Measurements from ENCODE around the gene UBE2E2.

The UBE2E2 gene

DNA sequence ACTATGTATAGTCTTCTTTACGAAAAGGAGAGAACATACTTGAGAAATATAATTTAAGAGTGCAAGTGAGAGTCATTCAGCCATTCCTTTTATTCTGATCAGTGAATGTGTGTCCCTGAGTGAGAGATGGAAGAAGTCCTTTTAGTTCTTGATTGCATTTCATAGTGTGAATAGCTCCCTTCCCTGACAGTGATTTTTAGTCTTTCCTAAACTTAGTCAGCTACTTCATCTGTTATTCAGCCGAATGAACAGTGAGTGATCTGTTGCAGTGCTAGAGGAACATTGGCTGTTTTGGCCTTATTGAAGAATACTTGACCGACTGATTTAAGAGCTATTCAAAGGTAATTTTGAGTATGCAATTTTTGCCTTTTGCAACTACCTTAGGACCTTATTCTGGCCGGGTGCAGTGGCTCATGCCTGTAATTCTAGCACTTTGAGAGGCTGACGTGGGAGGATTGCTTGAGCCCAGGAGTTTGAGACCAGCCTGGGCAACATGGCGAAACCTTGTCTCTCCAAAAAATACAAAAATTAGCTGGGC, 45.5 kb downstream of the UBE2E2 start:
- TF ChIP-seq, protein P1, sequence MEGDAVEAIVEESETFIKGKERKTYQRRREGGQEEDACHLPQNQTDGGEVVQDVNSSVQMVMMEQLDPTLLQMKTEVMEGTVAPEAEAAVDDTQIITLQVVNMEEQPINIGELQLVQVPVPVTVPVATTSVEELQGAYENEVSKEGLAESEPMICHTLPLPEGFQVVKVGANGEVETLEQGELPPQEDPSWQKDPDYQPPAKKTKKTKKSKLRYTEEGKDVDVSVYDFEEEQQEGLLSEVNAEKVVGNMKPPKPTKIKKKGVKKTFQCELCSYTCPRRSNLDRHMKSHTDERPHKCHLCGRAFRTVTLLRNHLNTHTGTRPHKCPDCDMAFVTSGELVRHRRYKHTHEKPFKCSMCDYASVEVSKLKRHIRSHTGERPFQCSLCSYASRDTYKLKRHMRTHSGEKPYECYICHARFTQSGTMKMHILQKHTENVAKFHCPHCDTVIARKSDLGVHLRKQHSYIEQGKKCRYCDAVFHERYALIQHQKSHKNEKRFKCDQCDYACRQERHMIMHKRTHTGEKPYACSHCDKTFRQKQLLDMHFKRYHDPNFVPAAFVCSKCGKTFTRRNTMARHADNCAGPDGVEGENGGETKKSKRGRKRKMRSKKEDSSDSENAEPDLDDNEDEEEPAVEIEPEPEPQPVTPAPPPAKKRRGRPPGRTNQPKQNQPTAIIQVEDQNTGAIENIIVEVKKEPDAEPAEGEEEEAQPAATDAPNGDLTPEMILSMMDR (IDR thresholded peaks at IDR 0.05; ENCODE audit: insufficient read depth, low read length, poor library complexity, severe bottlenecking) = no peak

DNA sequence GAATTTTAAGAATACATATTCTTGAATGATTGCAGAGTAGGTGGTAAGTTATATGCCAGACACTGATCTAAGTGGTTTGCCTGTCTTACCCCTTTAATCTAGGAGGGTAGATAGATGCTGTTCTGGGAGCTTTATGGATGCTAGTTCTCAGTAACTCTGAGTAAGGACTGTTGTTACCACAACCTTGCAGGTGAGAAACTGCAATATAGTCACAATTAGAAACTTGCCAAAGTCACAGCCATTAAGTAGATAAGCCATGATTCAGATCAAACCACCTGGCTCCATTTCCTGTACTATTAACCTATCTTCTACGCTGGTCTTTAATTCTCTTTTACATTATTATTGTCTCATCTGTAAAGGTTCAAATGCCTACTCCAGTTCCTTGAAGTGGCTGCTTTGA, 46.8 kb downstream of the UBE2E2 start:
- Histone ChIP-seq H3K27me3 (replicated peaks; ENCODE audit: control insufficient read depth, insufficient read depth, low read length) (no peaks in the 10 kb centered on the region), H3K36me3 (ENCODE audit: control insufficient read depth, insufficient read depth, low read length) (no peaks in the 10 kb centered on the region), H3K4me3 (replicated peaks; ENCODE audit: low read depth, low read length) (no peak overlapping the region)
- TF ChIP-seq, protein P1 (IDR thresholded peaks at IDR 0.05; ENCODE audit: insufficient read depth, low read length, poor library complexity, severe bottlenecking) = no peak
- DNase-seq (ENCODE audit: extremely low read depth, insufficient read length) = no peak

More for the DNA sequence above, 45.5 kb downstream of the UBE2E2 start:
- Histone ChIP-seq H3K4me3 (replicated peaks; ENCODE audit: low read depth, low read length) (no peak overlapping the region), H3K27me3 (replicated peaks; ENCODE audit: control insufficient read depth, insufficient read depth, low read length) (no peaks in the 10 kb centered on the region), H3K36me3 (ENCODE audit: control insufficient read depth, insufficient read depth, low read length) (no peaks in the 10 kb centered on the region)
- no peak for DNase-seq (ENCODE audit: extremely low read depth, insufficient read length)

DNA sequence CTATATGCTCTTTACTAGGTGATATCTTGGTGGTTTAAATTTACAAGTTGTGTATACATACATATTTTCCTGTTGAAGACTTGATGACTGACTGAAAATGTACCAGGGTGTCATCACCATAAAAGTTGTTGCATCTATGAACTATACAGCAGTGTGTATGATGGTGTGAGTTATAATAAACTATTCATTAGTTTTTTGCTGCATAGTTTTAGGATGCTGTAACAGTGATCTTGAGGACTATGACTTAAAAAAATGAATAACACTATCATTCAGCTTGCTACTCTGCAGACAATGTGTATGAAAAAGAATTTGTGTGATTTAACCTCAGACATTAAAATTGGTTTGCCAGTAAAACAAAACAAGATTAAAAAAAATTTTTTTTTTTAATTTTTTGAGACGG, 49.0 kb downstream of the UBE2E2 start:
- no peak overlapping the region for H3K4me3 ChIP-seq (replicated peaks; ENCODE audit: low read depth, low read length)
- TF ChIP-seq, protein P1 (IDR thresholded peaks at IDR 0.05; ENCODE audit: insufficient read depth, low read length, poor library complexity, severe bottlenecking) = no peak
- no peaks in the 10 kb centered on the region for H3K36me3 ChIP-seq (ENCODE audit: control insufficient read depth, insufficient read depth, low read length)
- no peak for DNase-seq (ENCODE audit: extremely low read depth, insufficient read length)
- H3K27me3 ChIP-seq (replicated peaks; ENCODE audit: control insufficient read depth, insufficient read depth, low read length) = no peaks in the 10 kb centered on the region

DNA sequence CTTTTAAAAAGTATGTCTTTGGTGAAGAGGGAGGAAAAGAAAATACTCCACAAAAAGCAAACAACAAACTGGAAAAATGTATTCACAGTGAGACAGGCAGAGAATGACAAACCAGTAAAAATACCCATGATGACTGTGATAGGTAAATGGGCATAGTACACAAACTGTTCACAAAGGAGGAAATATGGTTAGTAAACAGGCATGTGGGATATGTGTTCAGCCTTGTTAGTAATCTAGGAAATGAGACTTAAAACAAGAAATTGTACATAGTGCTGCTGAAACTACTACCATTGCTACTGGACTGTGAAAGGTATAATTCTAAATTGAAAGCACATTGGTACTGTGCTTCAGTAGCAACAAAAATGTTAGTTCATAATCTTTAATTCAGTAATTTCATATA, 50.1 kb downstream of the UBE2E2 start:
- no peaks in the 10 kb centered on the region for H3K27me3 ChIP-seq (replicated peaks; ENCODE audit: control insufficient read depth, insufficient read depth, low read length)
- no peaks in the 10 kb centered on the region for H3K36me3 ChIP-seq (ENCODE audit: control insufficient read depth, insufficient read depth, low read length)
- H3K4me3 ChIP-seq (replicated peaks; ENCODE audit: low read depth, low read length) = no peak overlapping the region
- TF ChIP-seq, protein P1 (IDR thresholded peaks at IDR 0.05; ENCODE audit: insufficient read depth, low read length, poor library complexity, severe bottlenecking) = no peak
- no peak for DNase-seq (ENCODE audit: extremely low read depth, insufficient read length)

DNA sequence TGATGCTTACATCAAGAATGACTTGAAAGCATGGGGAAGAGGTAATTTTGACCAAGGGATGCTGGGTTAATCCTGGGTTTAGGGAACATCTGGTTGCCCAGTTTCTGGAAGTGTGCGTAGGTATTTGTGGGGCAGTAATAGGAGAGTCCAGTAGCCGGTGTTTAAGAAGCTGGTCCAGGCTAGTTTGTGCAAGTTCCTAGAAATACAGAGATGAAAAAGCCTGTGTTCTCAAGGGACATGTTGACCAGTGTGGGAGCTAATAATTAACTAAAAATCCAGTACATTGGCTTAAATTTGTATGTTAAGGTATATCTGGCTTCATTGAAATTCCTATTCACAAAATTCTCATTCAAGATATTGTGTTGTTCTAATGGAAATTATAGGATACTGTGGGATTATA, 51.2 kb downstream of the UBE2E2 start:
- DNase-seq (ENCODE audit: extremely low read depth, insufficient read length) = no peak
- Histone ChIP-seq H3K4me3 (replicated peaks; ENCODE audit: low read depth, low read length) (no peak overlapping the region), H3K36me3 (ENCODE audit: control insufficient read depth, insufficient read depth, low read length) (no peaks in the 10 kb centered on the region), H3K27me3 (replicated peaks; ENCODE audit: control insufficient read depth, insufficient read depth, low read length) (no peaks in the 10 kb centered on the region)
- TF ChIP-seq, protein P1 (IDR thresholded peaks at IDR 0.05; ENCODE audit: insufficient read depth, low read length, poor library complexity, severe bottlenecking) = no peak

DNA sequence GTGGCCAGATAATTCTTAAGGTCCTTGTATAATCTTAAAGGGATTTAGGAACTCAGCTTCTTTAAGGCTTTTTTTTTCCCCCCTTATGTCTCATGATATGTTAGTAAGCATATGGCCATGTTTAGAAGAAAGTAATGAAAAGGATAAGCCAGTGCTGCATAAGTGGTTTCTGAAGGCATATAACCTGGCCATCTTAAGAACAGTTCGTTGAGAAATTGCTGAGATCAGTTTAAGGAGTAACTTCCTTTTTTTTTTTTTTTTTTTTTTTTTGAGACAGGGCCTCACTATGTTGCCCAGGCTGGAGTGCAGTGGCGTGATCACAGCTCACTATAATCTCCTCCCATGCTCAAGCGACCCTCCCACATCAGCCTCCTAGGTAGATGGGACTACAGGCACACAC, 51.7 kb downstream of the UBE2E2 start:
- Histone ChIP-seq H3K36me3 (ENCODE audit: control insufficient read depth, insufficient read depth, low read length) (no peaks in the 10 kb centered on the region), H3K4me3 (replicated peaks; ENCODE audit: low read depth, low read length) (no peak overlapping the region), H3K27me3 (replicated peaks; ENCODE audit: control insufficient read depth, insufficient read depth, low read length) (no peaks in the 10 kb centered on the region)
- TF ChIP-seq, protein P1 (IDR thresholded peaks at IDR 0.05; ENCODE audit: insufficient read depth, low read length, poor library complexity, severe bottlenecking) = no peak
- DNase-seq (ENCODE audit: extremely low read depth, insufficient read length) = no peak

Measured in GM06990 (cell line).